ENCODE results near the gene GAL3ST3.

Gene GAL3ST3

DNA sequence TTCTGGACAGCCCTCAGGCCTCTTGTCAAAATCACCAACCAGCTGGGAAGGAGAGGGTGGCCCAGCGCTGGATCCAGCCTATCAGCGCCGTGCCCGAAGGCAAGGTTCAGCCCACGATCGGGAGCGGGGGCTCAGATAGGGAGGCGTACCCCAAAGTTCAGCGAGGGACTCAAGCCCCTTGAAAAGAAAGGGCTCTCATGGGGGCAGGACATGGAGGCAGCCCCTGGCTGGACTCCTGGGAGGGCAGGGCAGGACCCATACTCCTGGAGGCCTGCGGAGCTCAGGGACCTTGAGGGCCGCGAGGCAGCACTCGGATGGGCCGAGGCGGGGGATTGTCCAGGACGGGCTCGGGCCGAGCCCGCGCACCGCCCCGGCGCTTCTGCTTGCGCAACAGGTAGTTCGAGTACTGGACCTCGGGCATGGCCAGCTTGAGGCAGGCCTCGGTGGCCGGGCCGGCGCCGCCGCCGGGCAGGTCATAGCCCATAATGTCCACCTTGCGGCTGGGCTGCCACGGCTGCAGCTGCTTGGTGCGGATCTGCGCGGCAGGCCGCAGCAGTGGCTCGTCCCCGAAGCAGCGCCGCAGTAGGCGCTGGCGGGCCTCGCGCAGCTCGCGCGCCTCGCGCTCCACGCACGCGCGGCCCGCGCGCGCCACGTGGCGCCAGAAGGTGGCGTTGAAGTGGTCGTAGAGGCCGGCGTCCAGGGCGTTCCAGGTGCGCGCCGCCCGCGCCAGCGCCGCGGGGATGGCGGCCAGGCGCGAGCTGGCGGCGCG lies 6.5 kb downstream of the GAL3ST3 start:
- no peak for DNase-seq (ENCODE audit: extremely low spot score)
- ChIA-PET POLR2A (interaction anchor here (0.5 kb wide), 1 partner anchor 12 kb away, joined by 3 read pairs; no protein-coding TSS in a partner anchor), CTCF (interaction anchor here (1.4 to 7.8 kb wide), 3 partner anchors 8 to 154 kb away, joined by 3 to 52 read pairs (median 6); partner anchors contain the start of gene FIBP)
- TF ChIP-seq, protein P1, sequence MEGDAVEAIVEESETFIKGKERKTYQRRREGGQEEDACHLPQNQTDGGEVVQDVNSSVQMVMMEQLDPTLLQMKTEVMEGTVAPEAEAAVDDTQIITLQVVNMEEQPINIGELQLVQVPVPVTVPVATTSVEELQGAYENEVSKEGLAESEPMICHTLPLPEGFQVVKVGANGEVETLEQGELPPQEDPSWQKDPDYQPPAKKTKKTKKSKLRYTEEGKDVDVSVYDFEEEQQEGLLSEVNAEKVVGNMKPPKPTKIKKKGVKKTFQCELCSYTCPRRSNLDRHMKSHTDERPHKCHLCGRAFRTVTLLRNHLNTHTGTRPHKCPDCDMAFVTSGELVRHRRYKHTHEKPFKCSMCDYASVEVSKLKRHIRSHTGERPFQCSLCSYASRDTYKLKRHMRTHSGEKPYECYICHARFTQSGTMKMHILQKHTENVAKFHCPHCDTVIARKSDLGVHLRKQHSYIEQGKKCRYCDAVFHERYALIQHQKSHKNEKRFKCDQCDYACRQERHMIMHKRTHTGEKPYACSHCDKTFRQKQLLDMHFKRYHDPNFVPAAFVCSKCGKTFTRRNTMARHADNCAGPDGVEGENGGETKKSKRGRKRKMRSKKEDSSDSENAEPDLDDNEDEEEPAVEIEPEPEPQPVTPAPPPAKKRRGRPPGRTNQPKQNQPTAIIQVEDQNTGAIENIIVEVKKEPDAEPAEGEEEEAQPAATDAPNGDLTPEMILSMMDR (IDR thresholded peaks at IDR 0.05; ENCODE audit: control extremely low read depth, extremely low read depth, low read depth, missing control alignments), result no peak

DNA sequence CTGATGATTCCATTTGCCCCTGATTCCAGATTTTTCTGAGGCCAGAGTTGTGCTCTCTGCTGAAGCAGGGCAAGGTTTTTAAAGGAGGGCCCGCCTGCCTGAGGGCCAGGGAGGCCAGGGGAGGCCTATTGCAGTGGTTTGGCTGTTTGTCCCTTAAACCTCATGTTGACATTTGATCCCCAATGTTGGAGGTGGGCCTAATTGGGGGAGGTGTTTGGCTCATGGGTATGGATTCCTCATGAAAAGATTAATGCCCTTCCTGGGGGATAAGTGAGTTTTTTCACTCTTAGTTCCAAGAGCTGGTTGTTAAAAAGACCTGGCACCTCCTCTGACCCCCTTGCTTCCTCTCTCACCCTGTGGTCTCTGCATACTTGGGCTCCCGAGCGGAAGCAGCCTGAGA lies 9.2 kb downstream of the GAL3ST3 start:
- ChIA-PET CTCF (interaction anchor here (2.0 to 8.0 kb wide), 2 partner anchors 6 to 13 kb away, joined by 6 to 52 read pairs; partner anchors contain the start of gene SF3B2), POLR2A (no interaction called here)
- TF ChIP-seq, protein P1 (IDR thresholded peaks at IDR 0.05; ENCODE audit: control extremely low read depth, extremely low read depth, low read depth, missing control alignments), result no peak

DNA sequence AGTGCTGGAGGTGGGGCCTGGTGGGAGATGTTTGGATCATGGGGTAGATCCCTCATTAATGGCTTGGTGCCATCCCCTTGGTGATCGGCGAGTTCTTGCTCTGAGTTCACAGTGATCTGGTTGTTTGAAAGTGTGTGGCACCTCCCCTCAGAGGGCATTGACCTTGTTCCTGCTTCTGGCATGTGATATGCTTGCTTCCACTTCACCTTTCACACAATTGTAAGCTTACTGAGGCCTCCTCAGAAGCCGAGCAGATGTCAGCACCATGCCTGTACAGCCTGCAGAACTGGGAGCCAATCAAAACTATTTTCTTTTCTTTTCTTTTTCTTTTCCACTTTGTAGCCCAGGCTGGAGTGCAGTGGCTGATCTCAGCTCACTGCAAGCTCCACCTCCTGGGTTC lies 11.6 kb downstream of the GAL3ST3 start:
- ChIA-PET CTCF (interaction anchor here (1.3 to 8.0 kb wide), 5 partner anchors 9 to 185 kb away, joined by 3 to 52 read pairs (median 5); no protein-coding TSS in a partner anchor), POLR2A (no interaction called here)
- TF ChIP-seq, protein P1 (IDR thresholded peaks at IDR 0.05; ENCODE audit: control extremely low read depth, extremely low read depth, low read depth, missing control alignments), result no peak
- DNase-seq (ENCODE audit: extremely low spot score), result no peak

More for the DNA sequence above, 9.2 kb downstream of the GAL3ST3 start:
- DNase-seq (ENCODE audit: extremely low spot score), result no peak

DNA sequence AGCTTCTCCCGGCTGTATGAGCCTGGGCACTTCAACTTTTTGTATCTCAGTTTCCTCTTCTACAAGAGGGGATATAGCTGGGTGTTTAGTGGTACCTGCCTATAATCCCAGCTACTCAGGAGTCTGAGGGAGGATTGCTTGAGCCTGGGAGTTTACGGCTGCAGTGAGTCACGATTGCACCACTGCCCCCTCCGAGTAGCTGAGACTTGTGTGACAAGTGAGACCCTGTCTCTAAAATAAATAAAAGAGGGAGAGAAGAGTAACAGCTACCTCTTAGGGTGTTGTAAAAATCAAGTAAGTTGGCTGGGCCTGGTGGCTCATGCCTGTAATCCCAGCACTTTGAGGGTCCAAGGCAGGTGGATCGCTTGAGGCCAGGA lies 12.6 kb downstream of the GAL3ST3 start:
- TF ChIP-seq, protein P1 (IDR thresholded peaks at IDR 0.05; ENCODE audit: control extremely low read depth, extremely low read depth, low read depth, missing control alignments), result no peak
- POLR2A ChIA-PET, result no interaction called here
- CTCF ChIA-PET, result interaction anchor here (0.6 to 8.0 kb wide), 6 partner anchors 10 to 325 kb away, joined by 3 to 52 read pairs (median 4); partner anchors contain the start of genes KAT5 and SF3B2
- no peak for DNase-seq (ENCODE audit: extremely low spot score)

DNA sequence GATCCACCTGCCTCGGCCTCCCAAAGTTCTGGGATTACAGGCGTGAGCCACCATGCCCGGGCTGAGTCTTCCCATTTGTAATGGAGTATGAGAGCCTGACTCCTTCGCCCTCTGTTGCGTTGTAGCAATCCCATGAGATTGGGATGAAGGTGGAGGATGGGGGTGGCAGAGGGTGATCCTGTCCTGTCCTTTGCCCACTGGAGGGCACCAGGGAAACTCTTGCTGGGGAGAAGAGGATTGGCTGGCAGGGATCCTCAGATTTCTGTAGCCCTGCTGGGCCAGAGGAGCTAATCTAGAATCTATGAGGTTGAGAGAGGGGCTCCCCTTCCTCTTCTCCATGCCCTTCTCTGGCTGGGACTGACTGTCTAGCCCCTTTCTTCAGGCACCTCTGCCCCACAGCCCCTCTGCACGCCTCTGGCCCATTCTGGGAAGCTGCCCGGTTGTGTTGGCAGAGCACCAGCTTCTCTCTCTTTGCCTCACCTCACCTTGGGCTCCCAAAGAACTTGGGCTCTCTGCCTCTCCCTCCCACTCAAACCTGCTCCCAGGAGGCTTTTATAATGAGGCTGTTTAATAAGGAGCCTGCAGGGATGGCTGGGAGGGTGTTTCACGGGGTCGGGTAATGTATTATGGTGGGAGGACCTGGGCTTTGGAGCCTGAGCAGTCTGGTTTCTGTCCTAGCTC lies 13.2 kb downstream of the GAL3ST3 start:
- ChIA-PET POLR2A (no interaction called here), CTCF (interaction anchor here (0.6 to 8.0 kb wide), 6 partner anchors 10 to 324 kb away, joined by 3 to 52 read pairs (median 4); partner anchors contain the start of genes KAT5 and SF3B2)
- no peak for DNase-seq (ENCODE audit: extremely low spot score)
- TF ChIP-seq, protein P1 (IDR thresholded peaks at IDR 0.05; ENCODE audit: control extremely low read depth, extremely low read depth, low read depth, missing control alignments), result no peak

DNA sequence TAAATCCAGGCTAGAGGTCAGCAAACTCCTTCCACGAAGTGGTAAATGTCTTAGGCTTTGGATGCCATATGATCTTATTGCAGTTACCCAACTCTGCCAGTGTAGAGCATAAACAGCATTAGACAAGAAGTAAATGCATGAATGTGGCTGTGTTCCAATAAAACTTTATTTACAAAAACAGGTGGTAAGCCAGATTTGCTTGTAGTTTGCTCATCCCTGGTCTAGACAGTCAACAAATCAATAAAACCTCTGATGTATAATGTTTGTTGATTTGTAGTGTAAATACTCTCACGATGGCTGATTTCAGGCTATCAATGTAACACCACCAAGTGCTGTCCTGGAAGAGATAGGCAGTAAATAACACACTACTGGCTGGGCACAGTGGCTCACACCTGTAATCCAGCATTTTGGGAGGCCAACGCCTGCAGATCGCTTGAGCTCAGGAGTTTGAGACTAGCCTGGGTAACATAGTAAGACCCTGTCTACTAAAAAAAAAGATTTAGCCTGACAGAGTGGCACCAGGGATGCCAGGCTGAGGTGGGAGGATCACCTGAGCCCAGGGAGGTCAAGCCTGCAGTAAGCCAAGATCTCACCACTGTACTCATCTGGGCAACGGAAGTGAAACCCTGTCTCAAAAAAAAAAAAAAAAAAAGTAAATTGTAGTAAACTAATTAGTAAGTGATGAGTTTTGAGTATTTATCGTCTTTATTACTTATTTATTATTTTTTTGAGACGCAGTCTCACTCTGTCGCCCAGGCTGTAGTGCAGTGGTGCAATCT lies 15.8 kb downstream of the GAL3ST3 start:
- ChIA-PET POLR2A (no interaction called here), CTCF (interaction anchor here (8.0 kb wide), 1 partner anchor 13 kb away, joined by 52 read pairs; no protein-coding TSS in a partner anchor)
- TF ChIP-seq, protein P1 (IDR thresholded peaks at IDR 0.05; ENCODE audit: control extremely low read depth, extremely low read depth, low read depth, missing control alignments), result no peak
- DNase-seq (ENCODE audit: extremely low spot score), result no peak
